OCI-LY3 (cell line): ENCODE results near the gene KLHL30.

Experiments
- EZH2phosphoT487 ChIP-seq: fragments of 200-600 bp; shearing (Covaris generic); IDR thresholded peaks from 2 replicates; pipeline ENCODE4 v1.6.1; 2018; ENCODE audit warnings: antibody characterized with exemption, mixed run types, low read depth
- TF ChIP-seq, protein P1 (sequence below): fragments of 200-600, 300-600 bp; sonication (generic); IDR thresholded peaks from 2 replicates; pipeline ENCODE4 v1.5.1; 2014; ENCODE audit warnings: antibody characterized with exemption, low read length, low read depth

DNA sequence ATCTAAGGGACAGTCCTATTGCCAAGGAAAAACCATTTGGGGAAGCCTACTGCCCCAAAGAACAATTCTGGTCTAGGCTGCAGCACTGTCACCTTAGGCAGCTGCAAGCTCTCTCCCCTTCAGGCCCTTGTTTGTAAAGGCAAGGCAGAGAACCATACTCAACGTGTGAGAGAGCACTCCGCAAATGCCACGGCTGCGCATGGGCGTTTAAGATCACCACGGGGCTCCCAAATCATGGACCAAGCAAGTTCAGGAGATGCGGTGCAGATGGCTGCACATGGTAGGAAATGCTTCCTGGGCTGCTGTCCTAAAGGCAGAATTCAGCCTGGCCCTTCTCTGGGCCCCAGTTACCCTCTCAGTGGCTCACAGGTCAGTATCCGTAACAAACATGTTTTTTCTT lies 35.8 kb downstream of the KLHL30 start:
- TF ChIP-seq, protein P1, sequence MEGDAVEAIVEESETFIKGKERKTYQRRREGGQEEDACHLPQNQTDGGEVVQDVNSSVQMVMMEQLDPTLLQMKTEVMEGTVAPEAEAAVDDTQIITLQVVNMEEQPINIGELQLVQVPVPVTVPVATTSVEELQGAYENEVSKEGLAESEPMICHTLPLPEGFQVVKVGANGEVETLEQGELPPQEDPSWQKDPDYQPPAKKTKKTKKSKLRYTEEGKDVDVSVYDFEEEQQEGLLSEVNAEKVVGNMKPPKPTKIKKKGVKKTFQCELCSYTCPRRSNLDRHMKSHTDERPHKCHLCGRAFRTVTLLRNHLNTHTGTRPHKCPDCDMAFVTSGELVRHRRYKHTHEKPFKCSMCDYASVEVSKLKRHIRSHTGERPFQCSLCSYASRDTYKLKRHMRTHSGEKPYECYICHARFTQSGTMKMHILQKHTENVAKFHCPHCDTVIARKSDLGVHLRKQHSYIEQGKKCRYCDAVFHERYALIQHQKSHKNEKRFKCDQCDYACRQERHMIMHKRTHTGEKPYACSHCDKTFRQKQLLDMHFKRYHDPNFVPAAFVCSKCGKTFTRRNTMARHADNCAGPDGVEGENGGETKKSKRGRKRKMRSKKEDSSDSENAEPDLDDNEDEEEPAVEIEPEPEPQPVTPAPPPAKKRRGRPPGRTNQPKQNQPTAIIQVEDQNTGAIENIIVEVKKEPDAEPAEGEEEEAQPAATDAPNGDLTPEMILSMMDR = no peak
- TF ChIP-seq EZH2phosphoT487 = no peak
